NCI-H146 treated with DMSO at 0.1 percent for 48 hours (cell line): ENCODE data around the gene ZPR1.
A peak's percentile ranks its signal among the peaks of the same experiment; 100 is the strongest.
"Not testable (repeated sequence)": the region's sequence is repeated elsewhere in the genome, so short reads cannot be mapped to it uniquely, and the experiment has no call there.

Source experiments
- DNase-seq: peaks from one replicate; lab custom pipeline; 2025; ENCODE audit not compliant: unreplicated experiment; lab: John Stamatoyannopoulos, UW

The ZPR1 gene, protein sequence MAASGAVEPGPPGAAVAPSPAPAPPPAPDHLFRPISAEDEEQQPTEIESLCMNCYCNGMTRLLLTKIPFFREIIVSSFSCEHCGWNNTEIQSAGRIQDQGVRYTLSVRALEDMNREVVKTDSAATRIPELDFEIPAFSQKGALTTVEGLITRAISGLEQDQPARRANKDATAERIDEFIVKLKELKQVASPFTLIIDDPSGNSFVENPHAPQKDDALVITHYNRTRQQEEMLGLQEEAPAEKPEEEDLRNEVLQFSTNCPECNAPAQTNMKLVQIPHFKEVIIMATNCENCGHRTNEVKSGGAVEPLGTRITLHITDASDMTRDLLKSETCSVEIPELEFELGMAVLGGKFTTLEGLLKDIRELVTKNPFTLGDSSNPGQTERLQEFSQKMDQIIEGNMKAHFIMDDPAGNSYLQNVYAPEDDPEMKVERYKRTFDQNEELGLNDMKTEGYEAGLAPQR

DNA sequence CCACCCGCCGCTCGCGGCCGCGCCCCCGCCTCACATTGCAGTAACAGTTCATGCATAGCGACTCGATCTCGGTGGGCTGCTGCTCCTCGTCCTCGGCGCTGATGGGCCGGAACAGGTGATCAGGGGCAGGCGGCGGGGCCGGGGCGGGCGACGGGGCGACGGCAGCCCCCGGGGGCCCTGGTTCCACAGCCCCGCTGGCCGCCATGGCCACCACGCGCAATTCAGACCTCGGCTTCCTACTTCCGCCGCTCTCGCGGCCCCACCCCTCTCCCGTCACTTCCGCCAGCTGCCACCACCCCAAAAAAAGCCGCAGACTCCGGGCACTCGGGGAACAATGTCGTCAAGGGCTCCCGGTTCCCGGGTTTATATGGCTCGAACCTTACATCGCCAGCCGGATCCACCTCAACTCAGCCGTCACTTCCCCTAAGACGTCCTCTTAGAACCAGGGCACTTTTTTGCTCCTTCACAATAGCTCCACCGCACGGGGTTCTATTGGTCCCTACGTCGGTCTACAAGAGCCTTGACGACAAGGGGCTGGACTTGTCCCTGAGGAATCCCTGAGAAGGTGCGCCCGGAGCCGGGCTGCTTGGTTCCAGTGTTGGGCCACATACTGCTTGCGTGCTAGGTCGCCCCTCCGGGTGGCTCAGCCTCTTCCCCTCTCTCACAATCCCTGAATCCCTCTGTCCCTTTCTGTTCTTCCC is at the start of gene ZPR1:
TSS of gene ZPR1 (minus strand) at position 238 of the 701 bp plus-strand sequence. CDS start at position 205, 33 bp downstream.
- peak; percentile 49 for DNase-seq

DNA sequence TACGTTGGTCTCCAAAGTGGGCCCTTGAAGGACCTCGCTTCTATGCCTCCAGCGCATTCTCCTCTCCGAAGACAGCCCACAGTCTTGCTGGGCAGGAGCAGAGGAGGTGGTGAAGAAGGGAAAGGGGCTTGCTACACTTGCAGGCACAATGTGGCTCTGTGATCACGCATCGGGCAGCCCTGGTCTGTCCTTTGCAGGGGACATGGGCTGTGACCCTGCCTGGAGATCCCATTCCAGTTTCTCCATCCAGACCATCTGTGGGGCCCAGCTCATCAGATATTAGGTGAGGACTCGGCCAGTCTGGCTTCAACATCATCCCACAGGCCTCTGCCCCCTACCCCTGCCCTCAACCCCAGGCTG is 48.8 kb upstream of the ZPR1 start:
- DNase-seq: no peak

DNA sequence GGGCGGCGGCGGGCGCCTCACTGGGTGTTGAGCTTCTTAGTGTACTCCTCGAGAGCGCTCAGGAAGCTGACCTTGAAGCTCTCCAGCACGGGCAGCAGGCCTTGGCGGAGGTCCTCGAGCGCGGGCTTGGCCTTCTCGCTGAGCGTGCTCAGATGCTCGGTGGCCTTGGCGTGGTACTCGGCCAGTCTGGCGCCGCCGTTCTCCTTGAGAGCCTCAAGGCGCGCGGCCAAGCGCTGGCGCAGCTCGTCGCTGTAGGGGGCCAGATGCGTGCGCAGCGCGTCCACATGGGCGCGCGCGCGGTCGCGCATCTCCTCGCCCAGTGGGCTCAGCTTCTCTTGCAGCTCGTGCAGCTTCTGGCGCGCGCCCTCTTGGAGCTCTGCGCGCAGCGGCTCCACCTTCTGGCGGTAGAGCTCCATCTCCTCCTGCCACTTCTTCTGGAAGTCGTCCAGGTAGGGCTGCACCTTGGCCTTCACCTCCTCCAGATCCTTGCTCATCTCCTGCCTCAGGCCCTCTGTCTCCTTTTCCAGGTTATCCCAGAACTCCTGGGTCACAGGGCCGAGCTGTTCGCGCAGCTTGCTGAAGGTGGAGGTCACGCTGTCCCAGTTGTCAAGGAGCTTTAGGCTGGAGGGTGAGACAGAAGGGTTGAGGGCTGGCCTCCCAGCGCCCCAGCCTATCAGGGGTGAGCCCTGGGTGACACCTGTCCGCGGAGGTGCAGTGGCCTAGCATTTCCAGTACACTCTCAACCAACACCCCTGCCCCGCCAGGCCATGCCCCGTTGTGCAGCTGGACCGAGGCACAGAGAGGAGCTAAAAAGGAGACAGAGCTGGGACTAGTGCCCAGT is 48.2 kb upstream of the ZPR1 start:
- DNase-seq: peak; percentile 76

DNA sequence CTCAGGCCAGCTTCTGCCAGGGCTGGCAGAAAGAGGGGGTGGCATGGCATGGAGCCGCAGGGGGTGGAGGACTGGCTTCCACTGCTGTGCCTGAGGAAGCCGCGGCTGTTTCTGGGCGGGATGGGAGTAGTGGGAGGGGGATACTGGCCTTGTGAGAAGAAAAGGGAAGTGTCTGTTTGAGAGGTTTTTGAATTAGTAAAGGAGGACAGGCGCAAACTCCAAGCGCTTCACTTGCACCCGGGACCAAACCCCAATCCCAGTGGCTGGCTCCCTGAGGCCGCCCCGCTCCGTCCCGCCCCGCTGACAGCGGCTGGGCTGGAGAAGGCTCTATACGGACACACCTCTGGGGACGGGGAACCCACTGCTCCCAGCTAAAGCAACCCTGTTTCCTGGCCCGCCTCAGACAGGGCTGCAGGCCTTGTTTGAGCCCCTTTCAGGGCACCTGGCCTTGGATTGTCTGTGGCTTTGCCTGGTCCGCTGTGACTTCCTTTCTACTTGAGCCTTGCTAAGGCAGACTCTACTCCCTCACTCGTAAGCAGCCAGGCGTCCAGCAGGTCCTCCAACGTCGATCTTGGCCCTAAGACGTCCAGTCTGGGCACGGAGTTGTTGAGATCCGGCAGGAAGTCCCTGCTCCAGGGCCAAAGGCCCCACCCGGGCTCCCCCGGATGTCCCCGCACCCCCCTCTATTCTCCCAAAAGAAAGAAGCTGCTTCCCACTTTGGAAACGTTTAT is 47.4 kb upstream of the ZPR1 start:
- DNase-seq: no peak

DNA sequence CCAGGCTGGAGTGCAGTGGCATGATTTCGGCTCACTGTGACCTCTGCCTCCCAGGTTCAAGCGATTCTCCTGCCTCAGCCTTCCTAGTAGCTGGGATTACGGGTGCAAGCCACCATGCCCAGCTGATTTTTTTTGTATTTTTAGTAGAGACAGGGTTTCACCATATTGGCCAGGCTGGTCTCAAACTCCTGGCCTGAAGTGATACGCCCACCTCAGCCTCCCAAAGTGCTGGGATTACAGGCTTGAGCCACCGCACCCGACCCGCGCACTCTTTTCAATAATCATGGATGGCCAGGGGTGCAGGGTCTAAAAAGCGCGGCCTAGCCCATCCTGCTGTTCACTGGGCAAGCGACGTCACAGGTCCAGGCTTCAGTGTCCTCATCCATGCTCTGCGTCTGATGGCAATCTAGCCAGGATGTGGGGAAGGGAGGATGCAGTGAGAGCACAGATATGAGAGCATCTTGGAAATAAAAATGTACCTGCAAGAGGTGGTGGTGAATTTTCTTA is 46.8 kb upstream of the ZPR1 start:
- not testable (repeated sequence) for DNase-seq

DNA sequence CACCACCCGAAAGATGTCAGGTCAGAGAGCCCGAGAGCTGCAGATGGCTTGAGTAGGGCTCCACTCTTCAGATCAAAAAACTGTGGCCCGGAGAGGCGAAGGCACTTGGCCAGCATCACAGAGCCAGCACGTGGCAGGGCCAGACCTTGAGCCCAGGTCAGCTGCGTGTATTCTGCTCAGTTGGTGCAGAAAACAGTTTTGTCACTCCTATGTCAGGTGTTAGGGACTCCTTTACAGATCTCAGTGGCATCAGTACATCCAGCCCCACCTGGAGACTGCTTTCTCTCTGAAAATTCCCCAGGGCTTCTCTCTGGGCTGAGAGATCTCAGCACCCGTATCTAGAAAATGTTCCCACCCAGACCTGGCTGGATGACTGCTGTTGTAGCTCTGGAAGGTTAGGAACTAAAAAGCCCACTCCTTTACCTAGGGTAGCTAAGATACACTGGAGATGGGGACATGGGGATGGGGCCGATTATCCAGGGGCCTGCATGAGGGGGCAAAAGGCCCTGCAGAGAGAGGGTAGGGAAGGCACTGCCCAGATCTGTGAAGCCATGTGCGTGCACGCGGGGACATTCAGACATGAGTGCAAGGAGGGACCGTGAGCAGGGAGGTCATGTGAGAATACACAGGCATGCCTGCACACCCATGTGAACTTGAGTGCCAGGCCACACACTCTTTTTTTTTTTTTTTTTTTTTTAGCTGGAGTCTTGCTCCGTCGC is 46.2 kb upstream of the ZPR1 start:
- DNase-seq: no peak

DNA sequence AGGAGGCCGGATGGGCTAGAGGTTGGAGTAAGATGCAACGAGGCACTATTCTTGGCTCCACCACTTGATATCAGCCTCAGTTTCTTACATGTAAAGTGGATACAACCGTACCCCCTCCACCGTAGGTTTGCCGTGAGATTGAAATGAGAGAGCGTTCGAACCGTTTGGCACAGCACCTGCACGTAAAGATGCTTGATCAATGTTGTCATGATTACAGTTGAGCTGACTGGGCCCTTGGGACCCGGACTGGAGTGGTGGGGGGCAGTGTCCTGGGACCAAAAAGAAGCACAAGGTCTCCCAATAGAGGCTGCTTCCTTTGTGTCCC is 45.6 kb upstream of the ZPR1 start:
- no peak for DNase-seq

DNA sequence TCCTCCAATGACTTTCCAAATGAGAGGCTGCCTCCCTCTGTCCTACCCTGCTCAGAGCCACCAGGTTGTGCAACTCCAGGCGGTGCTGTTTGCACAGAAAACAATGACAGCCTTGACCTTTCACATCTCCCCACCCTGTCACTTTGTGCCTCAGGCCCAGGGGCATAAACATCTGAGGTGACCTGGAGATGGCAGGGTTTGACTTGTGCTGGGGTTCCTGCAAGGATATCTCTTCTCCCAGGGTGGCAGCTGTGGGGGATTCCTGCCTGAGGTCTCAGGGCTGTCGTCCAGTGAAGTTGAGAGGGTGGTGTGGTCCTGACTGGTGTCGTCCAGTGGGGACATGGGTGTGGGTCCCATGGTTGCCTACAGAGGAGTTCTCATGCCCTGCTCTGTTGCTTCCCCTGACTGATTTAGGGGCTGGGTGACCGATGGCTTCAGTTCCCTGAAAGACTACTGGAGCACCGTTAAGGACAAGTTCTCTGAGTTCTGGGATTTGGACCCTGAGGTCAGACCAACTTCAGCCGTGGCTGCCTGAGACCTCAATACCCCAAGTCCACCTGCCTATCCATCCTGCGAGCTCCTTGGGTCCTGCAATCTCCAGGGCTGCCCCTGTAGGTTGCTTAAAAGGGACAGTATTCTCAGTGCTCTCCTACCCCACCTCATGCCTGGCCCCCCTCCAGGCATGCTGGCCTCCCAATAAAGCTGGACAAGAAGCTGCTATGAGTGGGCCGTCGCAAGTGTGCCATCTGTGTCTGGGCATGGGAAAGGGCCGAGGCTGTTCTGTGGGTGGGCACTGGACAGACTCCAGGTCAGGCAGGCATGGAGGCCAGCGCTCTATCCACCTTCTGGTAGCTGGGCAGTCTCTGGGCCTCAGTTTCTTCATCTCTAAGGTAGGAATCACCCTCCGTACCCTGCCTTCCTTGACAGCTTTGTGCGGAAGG is 44.8 kb upstream of the ZPR1 start:
- DNase-seq: peak; percentile 80

DNA sequence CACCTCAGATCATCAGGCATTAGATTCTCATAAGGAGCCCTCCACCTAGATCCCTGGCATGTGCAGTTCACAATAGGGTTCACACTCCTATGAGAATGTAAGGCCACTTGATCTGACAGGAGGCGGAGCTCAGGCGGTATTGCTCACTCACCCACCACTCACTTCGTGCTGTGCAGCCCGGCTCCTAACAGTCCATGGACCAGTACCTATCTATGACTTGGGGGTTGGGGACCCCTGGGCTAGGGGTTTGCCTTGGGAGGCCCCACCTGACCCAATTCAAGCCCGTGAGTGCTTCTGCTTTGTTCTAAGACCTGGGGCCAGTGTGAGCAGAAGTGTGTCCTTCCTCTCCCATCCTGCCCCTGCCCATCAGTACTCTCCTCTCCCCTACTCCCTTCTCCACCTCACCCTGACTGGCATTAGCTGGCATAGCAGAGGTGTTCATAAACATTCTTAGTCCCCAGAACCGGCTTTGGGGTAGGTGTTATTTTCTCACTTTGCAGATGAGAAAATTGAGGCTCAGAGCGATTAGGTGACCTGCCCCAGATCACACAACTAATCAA is 44.0 kb upstream of the ZPR1 start:
- no peak for DNase-seq

DNA sequence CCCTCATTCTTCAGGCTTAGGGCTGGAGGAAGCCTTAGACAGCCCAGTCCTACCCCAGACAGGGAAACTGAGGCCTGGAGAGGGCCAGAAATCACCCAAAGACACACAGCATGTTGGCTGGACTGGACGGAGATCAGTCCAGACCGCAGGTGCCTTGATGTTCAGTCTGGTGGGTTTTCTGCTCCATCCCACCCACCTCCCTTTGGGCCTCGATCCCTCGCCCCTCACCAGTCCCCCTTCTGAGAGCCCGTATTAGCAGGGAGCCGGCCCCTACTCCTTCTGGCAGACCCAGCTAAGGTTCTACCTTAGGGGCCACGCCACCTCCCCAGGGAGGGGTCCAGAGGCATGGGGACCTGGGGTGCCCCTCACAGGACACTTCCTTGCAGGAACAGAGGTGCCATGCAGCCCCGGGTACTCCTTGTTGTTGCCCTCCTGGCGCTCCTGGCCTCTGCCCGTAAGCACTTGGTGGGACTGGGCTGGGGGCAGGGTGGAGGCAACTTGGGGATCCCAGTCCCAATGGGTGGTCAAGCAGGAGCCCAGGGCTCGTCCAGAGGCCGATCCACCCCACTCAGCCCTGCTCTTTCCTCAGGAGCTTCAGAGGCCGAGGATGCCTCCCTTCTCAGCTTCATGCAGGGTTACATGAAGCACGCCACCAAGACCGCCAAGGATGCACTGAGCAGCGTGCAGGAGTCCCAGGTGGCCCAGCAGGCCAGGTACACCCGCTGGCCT is 42.5 kb upstream of the ZPR1 start:
- no peak for DNase-seq

DNA sequence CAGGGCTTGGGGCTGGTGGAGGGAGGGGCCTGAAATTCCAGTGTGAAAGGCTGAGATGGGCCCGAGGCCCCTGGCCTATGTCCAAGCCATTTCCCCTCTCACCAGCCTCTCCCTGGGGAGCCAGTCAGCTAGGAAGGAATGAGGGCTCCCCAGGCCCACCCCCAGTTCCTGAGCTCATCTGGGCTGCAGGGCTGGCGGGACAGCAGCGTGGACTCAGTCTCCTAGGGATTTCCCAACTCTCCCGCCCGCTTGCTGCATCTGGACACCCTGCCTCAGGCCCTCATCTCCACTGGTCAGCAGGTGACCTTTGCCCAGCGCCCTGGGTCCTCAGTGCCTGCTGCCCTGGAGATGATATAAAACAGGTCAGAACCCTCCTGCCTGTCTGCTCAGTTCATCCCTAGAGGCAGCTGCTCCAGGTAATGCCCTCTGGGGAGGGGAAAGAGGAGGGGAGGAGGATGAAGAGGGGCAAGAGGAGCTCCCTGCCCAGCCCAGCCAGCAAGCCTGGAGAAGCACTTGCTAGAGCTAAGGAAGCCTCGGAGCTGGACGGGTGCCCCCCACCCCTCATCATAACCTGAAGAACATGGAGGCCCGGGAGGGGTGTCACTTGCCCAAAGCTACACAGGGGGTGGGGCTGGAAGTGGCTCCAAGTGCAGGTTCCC is 41.8 kb upstream of the ZPR1 start, which contains the start of gene APOC3:
TSS of gene APOC3 (plus strand) at position 383 of the 659 bp plus-strand sequence. CDS start 676 bp downstream, outside the sequence.
- DNase-seq: no peak

DNA sequence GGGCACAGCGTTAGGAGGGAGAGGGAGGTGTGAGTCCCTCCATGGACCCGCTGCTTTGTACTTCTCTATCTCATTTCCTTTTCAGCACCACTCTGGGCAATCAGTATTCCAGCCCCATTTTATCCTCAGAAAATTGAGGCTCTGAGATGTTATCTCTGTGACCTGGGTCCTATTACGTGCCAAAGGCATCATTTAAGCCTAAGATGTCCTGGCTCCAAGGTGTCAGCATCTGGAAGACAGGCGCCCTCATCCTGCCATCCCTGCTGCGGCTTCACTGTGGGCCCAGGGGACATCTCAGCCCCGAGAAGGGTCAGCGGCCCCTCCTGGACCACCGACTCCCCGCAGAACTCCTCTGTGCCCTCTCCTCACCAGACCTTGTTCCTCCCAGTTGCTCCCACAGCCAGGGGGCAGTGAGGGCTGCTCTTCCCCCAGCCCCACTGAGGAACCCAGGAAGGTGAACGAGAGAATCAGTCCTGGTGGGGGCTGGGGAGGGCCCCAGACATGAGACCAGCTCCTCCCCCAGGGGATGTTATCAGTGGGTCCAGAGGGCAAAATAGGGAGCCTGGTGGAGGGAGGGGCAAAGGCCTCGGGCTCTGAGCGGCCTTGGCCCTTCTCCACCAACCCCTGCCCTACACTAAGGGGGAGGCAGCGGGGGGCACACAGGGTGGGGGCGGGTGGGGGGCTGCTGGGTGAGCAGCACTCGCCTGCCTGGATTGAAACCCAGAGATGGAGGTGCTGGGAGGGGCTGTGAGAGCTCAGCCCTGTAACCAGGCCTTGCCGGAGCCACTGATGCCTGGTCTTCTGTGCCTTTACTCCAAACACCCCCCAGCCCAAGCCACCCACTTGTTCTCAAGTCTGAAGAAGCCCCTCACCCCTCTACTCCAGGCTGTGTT is 41.1 kb upstream of the ZPR1 start:
- DNase-seq: no peak

DNA sequence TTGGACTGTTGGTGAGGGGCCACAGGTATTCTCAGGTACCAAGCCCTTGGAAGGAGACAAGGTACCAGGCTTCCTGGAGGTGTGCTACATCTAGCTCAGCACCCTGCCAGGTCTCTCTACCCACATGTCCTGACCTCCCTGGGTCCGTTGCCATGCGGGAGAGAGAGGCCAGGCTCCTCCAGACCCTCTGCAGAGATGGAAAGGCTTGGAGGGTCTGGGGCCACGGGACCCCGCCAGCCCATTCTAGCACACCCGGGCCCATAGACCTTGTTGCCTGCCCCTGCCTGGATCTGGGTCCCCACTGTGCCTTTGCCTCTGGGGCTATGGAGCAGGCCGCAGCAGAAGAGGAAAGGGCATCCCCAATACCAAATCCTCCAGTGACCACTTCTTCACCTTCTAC is 39.6 kb upstream of the ZPR1 start:
- no peak for DNase-seq

DNA sequence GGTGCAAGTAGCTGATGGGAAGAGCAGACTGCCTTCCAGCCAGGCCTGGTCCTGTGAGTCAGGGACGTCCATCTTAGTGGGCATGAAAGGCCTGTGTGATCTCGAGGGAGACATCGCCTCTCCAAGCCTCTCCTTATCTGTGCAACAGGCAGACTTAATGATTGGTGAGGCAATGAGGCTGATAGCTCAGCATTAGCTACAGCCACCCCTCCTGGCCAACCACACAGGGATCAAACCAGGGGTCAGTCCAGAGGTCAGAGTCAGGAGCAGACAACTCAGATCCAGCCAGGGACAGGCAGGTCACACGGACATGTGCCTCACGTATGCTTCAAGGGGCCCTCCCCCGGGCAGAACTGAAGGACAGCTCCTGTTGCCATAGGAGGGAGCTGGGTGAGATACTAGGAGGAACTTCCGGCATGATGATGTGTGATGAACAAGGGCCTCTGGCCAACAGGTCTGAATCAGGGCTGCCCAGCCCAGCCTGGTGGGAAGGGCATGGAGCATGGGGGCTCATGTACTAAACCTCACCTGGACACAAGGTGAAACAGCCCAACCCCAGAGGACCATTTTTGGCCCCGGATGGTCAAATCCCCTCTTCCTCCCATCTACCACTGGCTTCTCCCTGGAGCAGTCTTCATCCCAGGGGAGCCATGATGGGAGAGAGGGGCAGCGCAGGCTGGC is 39.1 kb upstream of the ZPR1 start:
- DNase-seq: no peak

DNA sequence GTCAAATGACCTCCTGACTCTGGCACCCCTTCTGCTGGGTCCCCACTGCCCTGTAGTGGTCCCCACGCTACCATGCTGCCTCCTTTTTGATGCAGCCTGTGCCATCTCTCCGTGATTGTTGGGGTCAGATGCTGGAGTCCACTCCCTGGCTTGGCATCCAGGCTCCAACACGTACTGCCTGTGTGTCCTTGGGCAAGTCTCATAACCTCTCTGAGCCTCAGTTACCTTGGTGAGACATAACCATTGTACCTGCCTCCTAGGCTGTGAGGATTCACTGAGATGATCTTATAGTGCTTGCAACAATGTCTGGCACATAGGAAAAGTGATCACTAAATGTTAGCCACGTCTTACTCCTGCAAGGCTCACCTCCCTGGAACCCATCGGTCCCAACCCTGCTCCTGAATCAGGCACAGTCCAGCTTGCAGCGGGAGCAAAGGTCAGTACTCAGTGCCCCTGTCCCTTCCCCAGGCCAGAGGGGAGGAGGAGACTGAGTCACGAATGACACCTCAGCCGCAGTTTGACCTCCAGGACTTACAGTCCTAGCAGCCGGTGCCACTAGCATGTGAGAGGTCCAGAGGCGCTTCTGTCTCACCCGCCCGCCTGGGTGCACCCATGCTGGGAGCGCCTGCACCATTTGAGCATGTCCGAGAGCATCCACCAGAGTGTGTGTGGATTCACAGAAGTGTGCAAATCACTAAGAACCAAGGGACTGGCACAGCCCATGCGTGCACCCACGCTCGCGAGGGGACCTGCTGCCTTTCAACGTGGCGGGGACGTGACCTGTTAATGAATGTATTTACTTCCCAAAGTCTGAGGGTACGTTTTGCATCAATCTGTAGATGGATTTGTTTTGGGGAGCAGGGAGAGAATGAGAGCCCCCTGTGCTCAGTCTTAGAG is 38.3 kb upstream of the ZPR1 start:
- no peak for DNase-seq
